OCI-LY7 (cell line): ENCODE data around the gene TRMO.

Source experiments
- EZH2phosphoT487 ChIP-seq: fragments of 200-600 bp; sonication (generic); IDR thresholded peaks from 2 replicates; pipeline ENCODE4 v1.6.1; 2018; ENCODE audit warnings: low read depth, borderline replicate concordance, mild to moderate bottlenecking, mixed run types, antibody characterized with exemption, low read length, moderate library complexity, mixed read lengths
- TF ChIP-seq, protein P1 (sequence below): fragments of 200-600 bp; sonication (generic); conservative IDR thresholded peaks from 2 replicates; pipeline ENCODE4 v1.5.1; 2014; ENCODE audit warnings: mild to moderate bottlenecking, antibody characterized with exemption, low read length, moderate library complexity, mixed read lengths

- TF ChIP-seq, protein P1, sequence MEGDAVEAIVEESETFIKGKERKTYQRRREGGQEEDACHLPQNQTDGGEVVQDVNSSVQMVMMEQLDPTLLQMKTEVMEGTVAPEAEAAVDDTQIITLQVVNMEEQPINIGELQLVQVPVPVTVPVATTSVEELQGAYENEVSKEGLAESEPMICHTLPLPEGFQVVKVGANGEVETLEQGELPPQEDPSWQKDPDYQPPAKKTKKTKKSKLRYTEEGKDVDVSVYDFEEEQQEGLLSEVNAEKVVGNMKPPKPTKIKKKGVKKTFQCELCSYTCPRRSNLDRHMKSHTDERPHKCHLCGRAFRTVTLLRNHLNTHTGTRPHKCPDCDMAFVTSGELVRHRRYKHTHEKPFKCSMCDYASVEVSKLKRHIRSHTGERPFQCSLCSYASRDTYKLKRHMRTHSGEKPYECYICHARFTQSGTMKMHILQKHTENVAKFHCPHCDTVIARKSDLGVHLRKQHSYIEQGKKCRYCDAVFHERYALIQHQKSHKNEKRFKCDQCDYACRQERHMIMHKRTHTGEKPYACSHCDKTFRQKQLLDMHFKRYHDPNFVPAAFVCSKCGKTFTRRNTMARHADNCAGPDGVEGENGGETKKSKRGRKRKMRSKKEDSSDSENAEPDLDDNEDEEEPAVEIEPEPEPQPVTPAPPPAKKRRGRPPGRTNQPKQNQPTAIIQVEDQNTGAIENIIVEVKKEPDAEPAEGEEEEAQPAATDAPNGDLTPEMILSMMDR = no peak
- no peak for TF ChIP-seq EZH2phosphoT487
Measured at GRCh38 chr9:97866300-97866699, 56.0 kb downstream of the TRMO start.
